ENCODE results near the gene KIAA1958. TPM values are rescaled to one million over a fixed set of nuclear protein-coding genes. Genes with fewer than 3 reads are reported as not detected.

The KIAA1958 gene
- total RNA-seq, 2 experiments from 2014 or later = 14.9 to 15.3 TPM

- ATAC-seq = no peak
- Mint-ChIP-seq H3K27ac (no peak overlapping the region), H3K4me1 (ENCODE audit: low read depth) (no peaks in the 10 kb centered on the region), H3K36me3 (ENCODE audit: low read depth) (peaks cover 30% of the 10 kb centered on the region), H3K4me3 (no peak overlapping the region), H3K9me3 (peaks cover 8% of the 10 kb centered on the region), H3K27me3 (no peaks in the 10 kb centered on the region)
- intact Hi-C loops (cut with micrococcal nuclease) = no loop called here
- no peak for TF ChIP-seq CTCF (IDR thresholded peaks at IDR 0.05)
- POLR2A ChIA-PET = interaction anchor here (2.6 kb wide), 1 partner anchor 9 kb away, joined by 8 read pairs; the partner anchor contains the start of gene KIAA1958
- no peak for DNase-seq
- CTCF ChIA-PET = interaction anchor here (1.3 kb wide), 1 partner anchor 9 kb away, joined by 5 read pairs; the partner anchor contains the start of gene KIAA1958
Observed at GRCh38 chr9:112477330-112477729, 9.3 kb upstream of the KIAA1958 start.

- Mint-ChIP-seq H3K9me3 (peaks cover 8% of the 10 kb centered on the region), H3K36me3 (ENCODE audit: low read depth) (peaks cover 35% of the 10 kb centered on the region), H3K4me3 (no peak overlapping the region), H3K27ac (no peak overlapping the region), H3K4me1 (ENCODE audit: low read depth) (no peaks in the 10 kb centered on the region), H3K27me3 (no peaks in the 10 kb centered on the region)
- no peak for ATAC-seq
- intact Hi-C loops (cut with micrococcal nuclease) = no loop called here
- TF ChIP-seq CTCF (IDR thresholded peaks at IDR 0.05) = no peak
- POLR2A ChIA-PET = no interaction called here
- CTCF ChIA-PET = interaction anchor here (1.0 kb wide), 1 partner anchor 11 kb away, joined by 3 read pairs; no protein-coding TSS in a partner anchor
- no peak for DNase-seq
Observed at GRCh38 chr9:112479221-112479620, 7.4 kb upstream of the KIAA1958 start.

DNA sequence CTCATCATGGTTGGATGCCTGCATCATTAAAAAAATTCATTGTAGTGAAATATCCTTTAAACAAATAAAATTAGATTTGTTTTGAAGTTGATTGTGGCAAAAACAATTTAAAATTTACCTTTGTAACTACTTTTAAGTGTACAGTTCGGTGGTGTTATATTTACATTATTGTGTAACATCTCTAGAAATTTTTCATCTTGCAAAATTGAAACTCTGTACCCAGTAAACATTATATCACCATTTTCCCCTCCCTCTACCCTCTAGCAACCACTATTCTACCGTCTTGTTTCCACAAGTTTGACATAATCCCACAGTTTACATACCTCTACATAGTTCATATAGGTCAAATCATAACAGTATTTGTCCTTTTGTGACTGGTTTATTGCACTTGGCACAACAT lies 2.0 kb upstream of the KIAA1958 start:
- Mint-ChIP-seq H3K27ac (no peak overlapping the region), H3K4me1 (ENCODE audit: low read depth) (peaks cover 25% of the 10 kb centered on the region), H3K9me3 (no peaks in the 10 kb centered on the region), H3K4me3 (no peak overlapping the region), H3K27me3 (no peaks in the 10 kb centered on the region), H3K36me3 (ENCODE audit: low read depth) (peaks cover 14% of the 10 kb centered on the region)
- CTCF ChIA-PET = interaction anchor here (1.3 kb wide), 1 partner anchor 386 kb away, joined by 4 read pairs; no protein-coding TSS in a partner anchor
- intact Hi-C loops (cut with micrococcal nuclease) = no loop called here
- no peak for DNase-seq
- POLR2A ChIA-PET = interaction anchor here (2.3 kb wide), 1 partner anchor 105 kb away, joined by 11 read pairs; the partner anchor contains the start of gene HSDL2
- TF ChIP-seq CTCF (IDR thresholded peaks at IDR 0.05) = no peak
- ATAC-seq = no peak

DNA sequence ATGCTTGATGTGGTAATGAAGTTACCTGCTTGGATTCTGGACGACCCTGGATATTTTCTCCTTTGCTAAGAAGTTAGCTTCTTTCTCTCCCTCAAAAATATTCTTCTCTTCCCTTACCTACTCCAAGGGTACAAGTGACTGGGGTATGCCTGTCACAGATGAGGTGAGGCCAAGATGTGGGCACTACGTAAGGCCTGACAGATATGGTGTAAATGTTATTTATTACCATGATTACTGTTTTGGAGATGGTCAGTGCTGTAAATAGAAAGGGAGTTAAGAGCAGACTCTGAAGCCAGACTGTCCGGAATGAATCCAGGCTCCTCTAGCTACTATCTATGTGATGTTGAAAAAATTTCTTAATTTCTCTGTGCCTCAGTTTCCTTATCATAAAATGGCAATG lies 1.1 kb upstream of the KIAA1958 start:
- Mint-ChIP-seq H3K27me3 (no peaks in the 10 kb centered on the region), H3K36me3 (ENCODE audit: low read depth) (peaks cover 14% of the 10 kb centered on the region), H3K9me3 (no peaks in the 10 kb centered on the region), H3K4me1 (ENCODE audit: low read depth) (peaks cover 33% of the 10 kb centered on the region), H3K27ac (no peak overlapping the region), H3K4me3 (peak overlapping the region; percentile 85)
- intact Hi-C loops (cut with micrococcal nuclease) = no loop called here
- no peak for TF ChIP-seq CTCF (IDR thresholded peaks at IDR 0.05)
- DNase-seq (no peak), ATAC-seq (no peak)
- ChIA-PET CTCF (interaction anchor here (0.8 to 1.8 kb wide), 3 partner anchors 9 to 387 kb away, joined by 3 to 5 read pairs (median 4); no protein-coding TSS in a partner anchor), POLR2A (interaction anchor here (0.5 to 2.3 kb wide), 7 partner anchors 9 to 266 kb away, joined by 3 to 11 read pairs (median 7); partner anchors contain the start of gene HSDL2)

GRCh38 chr9:112487008-112487798 lies 576 bp downstream of the KIAA1958 start:
- ATAC-seq (peak; percentile 32), DNase-seq (peak; percentile 70)
- no peak for TF ChIP-seq CTCF (IDR thresholded peaks at IDR 0.05)
- POLR2A ChIA-PET = interaction anchor here (0.6 to 2.3 kb wide), 5 partner anchors 10 to 264 kb away, joined by 3 to 11 read pairs (median 7); partner anchors contain the start of gene HSDL2
- peak overlapping the region; percentile 94 for H3K4me3 Mint-ChIP-seq
- peak overlapping the region; percentile 84 for H3K27ac Mint-ChIP-seq
- intact Hi-C loops (cut with micrococcal nuclease) = no loop called here
- H3K4me1 Mint-ChIP-seq (ENCODE audit: low read depth) = peaks cover 37% of the 10 kb centered on the region
- peaks cover 14% of the 10 kb centered on the region for H3K36me3 Mint-ChIP-seq (ENCODE audit: low read depth)
- no peaks in the 10 kb centered on the region for H3K9me3 Mint-ChIP-seq
- no peaks in the 10 kb centered on the region for H3K27me3 Mint-ChIP-seq
- CTCF ChIA-PET = interaction anchor here (1.1 to 1.8 kb wide), 2 partner anchors 125 to 306 kb away, joined by 3 to 6 read pairs; no protein-coding TSS in a partner anchor
